ENCODE results near the gene BACH2. TPM values are rescaled to one million over a fixed set of nuclear protein-coding genes. Genes with fewer than 3 reads are reported as not detected.

Gene BACH2
- total RNA-seq, 1 donor from 2014 or later: 90.4 TPM

DNA sequence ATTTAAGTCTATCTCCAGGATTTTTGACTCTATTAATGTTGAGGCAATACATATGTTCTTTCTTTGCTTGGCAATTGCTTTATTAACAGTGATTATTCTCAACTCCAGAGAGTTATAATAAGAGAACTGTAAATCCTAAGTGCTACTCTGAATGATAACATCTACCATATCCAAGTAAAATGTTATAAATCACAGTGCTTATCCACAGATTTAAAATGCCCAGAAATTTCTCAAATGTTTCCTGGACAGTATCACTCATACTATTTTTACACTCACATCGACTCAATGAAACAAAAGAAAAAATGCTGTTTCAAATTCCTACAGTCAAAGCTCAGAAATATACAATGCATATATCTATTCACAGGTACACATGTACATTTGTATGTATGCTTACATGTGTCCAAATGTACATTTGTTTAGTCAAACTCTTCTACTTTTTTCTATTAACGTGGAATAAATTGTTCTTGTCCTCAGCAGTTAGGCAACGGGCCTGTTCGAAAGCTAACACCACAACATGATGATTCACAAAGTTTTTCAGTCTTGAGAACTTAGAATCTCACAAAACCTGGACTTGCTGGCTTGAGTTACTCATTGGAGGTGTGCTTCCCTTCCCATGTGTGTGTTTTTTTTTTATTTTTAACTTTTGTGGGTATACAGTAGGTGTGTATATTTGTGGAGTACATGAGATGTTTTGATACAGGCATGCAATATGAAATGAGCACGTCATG lies 209.4 kb downstream of the BACH2 start:
- TF ChIP-seq, protein P1, sequence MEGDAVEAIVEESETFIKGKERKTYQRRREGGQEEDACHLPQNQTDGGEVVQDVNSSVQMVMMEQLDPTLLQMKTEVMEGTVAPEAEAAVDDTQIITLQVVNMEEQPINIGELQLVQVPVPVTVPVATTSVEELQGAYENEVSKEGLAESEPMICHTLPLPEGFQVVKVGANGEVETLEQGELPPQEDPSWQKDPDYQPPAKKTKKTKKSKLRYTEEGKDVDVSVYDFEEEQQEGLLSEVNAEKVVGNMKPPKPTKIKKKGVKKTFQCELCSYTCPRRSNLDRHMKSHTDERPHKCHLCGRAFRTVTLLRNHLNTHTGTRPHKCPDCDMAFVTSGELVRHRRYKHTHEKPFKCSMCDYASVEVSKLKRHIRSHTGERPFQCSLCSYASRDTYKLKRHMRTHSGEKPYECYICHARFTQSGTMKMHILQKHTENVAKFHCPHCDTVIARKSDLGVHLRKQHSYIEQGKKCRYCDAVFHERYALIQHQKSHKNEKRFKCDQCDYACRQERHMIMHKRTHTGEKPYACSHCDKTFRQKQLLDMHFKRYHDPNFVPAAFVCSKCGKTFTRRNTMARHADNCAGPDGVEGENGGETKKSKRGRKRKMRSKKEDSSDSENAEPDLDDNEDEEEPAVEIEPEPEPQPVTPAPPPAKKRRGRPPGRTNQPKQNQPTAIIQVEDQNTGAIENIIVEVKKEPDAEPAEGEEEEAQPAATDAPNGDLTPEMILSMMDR (IDR thresholded peaks at IDR 0.05): no peak
- Mint-ChIP-seq H3K27me3 (no peaks in the 10 kb centered on the region), H3K4me1 (peaks cover 69% of the 10 kb centered on the region), H3K9me3 (no peaks in the 10 kb centered on the region), H3K36me3 (ENCODE audit: low read depth) (peaks cover 52% of the 10 kb centered on the region), H3K4me3 (no peak overlapping the region), H3K27ac (peak overlapping the region; percentile 78)
- POLR2A ChIA-PET: interaction anchor here (0.7 to 1.5 kb wide), 3 partner anchors 11 to 107 kb away, joined by 3 read pairs; no protein-coding TSS in a partner anchor
- intact Hi-C loops (cut with micrococcal nuclease): loop anchor here (10.0 kb wide), 1 partner anchor 262 kb away; the partner anchor contains the start of gene CASP8AP2
- CTCF ChIA-PET: interaction anchor here (1.0 to 1.3 kb wide), 2 partner anchors 114 to 147 kb away, joined by 3 read pairs; no protein-coding TSS in a partner anchor
- DNase-seq (no peak), ATAC-seq (ENCODE audit: low read depth) (no peak)

DNA sequence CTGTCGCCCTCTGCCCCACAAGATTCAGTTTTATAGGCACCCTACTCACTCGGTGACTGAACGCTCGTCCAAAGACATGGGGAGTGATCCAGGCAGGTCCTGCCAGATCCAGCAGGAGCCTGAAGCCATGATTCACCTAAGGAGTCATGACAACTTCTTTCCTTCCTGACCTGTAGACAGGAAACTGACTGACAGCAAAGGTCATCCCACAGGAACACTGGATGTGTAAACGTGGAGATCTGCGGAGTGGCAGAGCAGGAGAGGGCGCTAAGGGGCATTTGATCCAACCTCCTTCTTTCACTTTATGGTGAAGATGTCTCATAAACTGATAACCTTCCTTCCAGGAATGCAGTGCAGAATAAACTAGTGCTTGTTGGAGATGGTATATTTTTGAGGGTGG lies 210.1 kb downstream of the BACH2 start:
- CTCF ChIA-PET: no interaction called here
- no peak for DNase-seq
- TF ChIP-seq, protein P1 (IDR thresholded peaks at IDR 0.05): no peak
- H3K9me3 Mint-ChIP-seq: no peaks in the 10 kb centered on the region
- intact Hi-C loops (cut with micrococcal nuclease): loop anchor here (10.0 kb wide), 1 partner anchor 262 kb away; the partner anchor contains the start of gene CASP8AP2
- peaks cover 77% of the 10 kb centered on the region for H3K4me1 Mint-ChIP-seq
- H3K4me3 Mint-ChIP-seq: no peak overlapping the region
- no peaks in the 10 kb centered on the region for H3K27me3 Mint-ChIP-seq
- peak overlapping the region; percentile 78 for H3K27ac Mint-ChIP-seq
- ATAC-seq (ENCODE audit: low read depth): no peak
- POLR2A ChIA-PET: no interaction called here
- peaks cover 54% of the 10 kb centered on the region for H3K36me3 Mint-ChIP-seq (ENCODE audit: low read depth)

DNA sequence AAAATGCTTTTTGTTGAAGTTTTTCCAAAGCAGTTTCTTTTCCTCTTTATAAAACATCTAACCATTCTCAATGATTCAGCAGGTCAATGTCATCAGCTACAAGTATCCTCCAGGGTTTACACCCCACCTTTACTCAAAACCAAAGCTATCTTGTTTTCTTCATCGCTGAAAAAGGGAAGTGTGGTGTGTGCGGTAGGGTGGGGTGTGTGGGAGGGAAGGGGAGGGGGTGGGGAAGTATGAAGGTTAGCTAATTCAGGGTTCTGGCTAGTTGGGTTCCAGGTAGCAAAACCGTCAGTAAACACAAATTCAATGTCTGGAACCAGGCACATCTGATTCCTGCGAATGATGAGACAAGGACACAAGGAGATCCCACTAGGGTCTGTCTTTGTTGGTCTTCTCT lies 212.8 kb downstream of the BACH2 start:
- Mint-ChIP-seq H3K27me3 (no peaks in the 10 kb centered on the region), H3K27ac (peak overlapping the region; percentile 91), H3K36me3 (ENCODE audit: low read depth) (peaks cover 54% of the 10 kb centered on the region), H3K4me1 (peaks cover 95% of the 10 kb centered on the region), H3K9me3 (no peaks in the 10 kb centered on the region), H3K4me3 (peak overlapping the region; percentile 65)
- ATAC-seq (ENCODE audit: low read depth) (peak; percentile 71), DNase-seq (no peak)
- intact Hi-C loops (cut with micrococcal nuclease): loop anchor here (1.0 to 10.0 kb wide), 13 partner anchors 14 to 393 kb away; partner anchors contain the start of gene CASP8AP2
- ChIA-PET POLR2A (interaction anchor here (0.6 to 3.3 kb wide), 21 partner anchors 10 to 212 kb away, joined by 3 to 34 read pairs (median 5); no protein-coding TSS in a partner anchor), CTCF (interaction anchor here (2.4 to 3.0 kb wide), 3 partner anchors 16 to 133 kb away, joined by 5 to 27 read pairs (median 14); no protein-coding TSS in a partner anchor)
- TF ChIP-seq, protein P1 (IDR thresholded peaks at IDR 0.05): no peak

DNA sequence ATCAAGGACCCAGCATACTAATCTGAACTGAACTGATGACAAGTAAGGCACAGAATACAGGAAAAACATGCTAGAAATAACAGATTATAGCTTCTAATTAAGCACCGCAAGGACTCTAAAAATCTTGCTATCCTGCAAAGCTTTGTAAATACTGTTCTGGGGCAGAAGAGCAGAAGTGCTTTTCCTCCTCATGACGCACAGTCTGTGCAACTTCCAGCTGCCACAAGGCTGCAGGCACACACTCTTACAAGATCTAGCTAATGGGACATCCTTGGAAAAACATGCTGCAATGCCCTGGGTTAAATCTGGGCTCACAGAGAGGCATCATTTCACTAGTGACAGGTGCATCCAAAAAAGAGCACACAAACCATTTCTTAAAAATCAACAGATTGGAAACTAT lies 213.8 kb downstream of the BACH2 start:
- ATAC-seq (ENCODE audit: low read depth) (no peak), DNase-seq (no peak)
- TF ChIP-seq, protein P1 (IDR thresholded peaks at IDR 0.05): no peak
- H3K4me1 Mint-ChIP-seq: peaks cover 95% of the 10 kb centered on the region
- no peak overlapping the region for H3K4me3 Mint-ChIP-seq
- H3K27ac Mint-ChIP-seq: peak overlapping the region; percentile 91
- POLR2A ChIA-PET: interaction anchor here (0.6 to 3.3 kb wide), 14 partner anchors 9 to 202 kb away, joined by 3 to 34 read pairs (median 5); no protein-coding TSS in a partner anchor
- CTCF ChIA-PET: interaction anchor here (0.6 to 3.0 kb wide), 8 partner anchors 15 to 396 kb away, joined by 3 to 27 read pairs (median 4); no protein-coding TSS in a partner anchor
- no peaks in the 10 kb centered on the region for H3K27me3 Mint-ChIP-seq
- peaks cover 53% of the 10 kb centered on the region for H3K36me3 Mint-ChIP-seq (ENCODE audit: low read depth)
- intact Hi-C loops (cut with micrococcal nuclease): loop anchor here (5.0 to 10.0 kb wide), 6 partner anchors 189 to 394 kb away; partner anchors contain the start of gene CASP8AP2
- no peaks in the 10 kb centered on the region for H3K9me3 Mint-ChIP-seq
